ENCODE results near the gene CREBBP. TPM values are rescaled to one million over a fixed set of nuclear protein-coding genes. Genes with fewer than 3 reads are reported as not detected.

The CREBBP gene
- total RNA-seq, 2 donors from 2014 or later, result 35.3 to 57.7 TPM

DNA sequence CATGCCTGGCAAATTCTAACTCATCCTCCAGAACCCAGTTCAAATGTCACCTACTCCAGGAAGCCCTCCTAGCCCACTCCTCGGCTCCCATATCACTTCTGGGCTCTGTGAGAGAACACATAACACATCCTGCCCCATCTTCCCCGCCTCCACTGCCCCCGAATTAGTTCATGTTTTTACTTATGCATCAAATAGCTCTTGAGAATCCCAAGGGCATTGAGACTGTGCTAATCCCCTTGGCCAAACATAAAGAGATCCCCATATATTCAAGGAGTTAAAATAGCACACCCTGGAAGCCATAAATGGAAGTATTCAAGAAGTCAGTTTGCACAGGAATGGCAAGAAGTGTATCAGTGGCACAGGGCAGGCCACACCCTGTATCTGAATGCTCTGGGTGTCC, 2.0 kb upstream of the CREBBP start:
- no peak for TF ChIP-seq POLR2A (IDR thresholded peaks at IDR 0.05)
- TF ChIP-seq, protein P1, sequence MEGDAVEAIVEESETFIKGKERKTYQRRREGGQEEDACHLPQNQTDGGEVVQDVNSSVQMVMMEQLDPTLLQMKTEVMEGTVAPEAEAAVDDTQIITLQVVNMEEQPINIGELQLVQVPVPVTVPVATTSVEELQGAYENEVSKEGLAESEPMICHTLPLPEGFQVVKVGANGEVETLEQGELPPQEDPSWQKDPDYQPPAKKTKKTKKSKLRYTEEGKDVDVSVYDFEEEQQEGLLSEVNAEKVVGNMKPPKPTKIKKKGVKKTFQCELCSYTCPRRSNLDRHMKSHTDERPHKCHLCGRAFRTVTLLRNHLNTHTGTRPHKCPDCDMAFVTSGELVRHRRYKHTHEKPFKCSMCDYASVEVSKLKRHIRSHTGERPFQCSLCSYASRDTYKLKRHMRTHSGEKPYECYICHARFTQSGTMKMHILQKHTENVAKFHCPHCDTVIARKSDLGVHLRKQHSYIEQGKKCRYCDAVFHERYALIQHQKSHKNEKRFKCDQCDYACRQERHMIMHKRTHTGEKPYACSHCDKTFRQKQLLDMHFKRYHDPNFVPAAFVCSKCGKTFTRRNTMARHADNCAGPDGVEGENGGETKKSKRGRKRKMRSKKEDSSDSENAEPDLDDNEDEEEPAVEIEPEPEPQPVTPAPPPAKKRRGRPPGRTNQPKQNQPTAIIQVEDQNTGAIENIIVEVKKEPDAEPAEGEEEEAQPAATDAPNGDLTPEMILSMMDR (IDR thresholded peaks at IDR 0.05), result no peak
- peaks cover 20% of the 10 kb centered on the region for H3K4me1 ChIP-seq
- H3K27ac ChIP-seq, result no peak overlapping the region
- DNase-seq (no peak), ATAC-seq (no peak)
- H3K4me3 ChIP-seq, result no peak overlapping the region
- H3K36me3 ChIP-seq (replicated peaks in 1 of 2; ENCODE audit: insufficient read depth in 1 of 2, low read depth in 2 of 2), result no peaks in the 10 kb centered on the region
- H3K27me3 ChIP-seq, result no peaks in the 10 kb centered on the region
- H3K9me3 ChIP-seq, result no peaks in the 10 kb centered on the region
- intact Hi-C loops (cut with DNase I), result no loop called here
- 90 to 93% methylated on average over 3 of the region's 3 CpGs for WGBS, 2 donors

DNA sequence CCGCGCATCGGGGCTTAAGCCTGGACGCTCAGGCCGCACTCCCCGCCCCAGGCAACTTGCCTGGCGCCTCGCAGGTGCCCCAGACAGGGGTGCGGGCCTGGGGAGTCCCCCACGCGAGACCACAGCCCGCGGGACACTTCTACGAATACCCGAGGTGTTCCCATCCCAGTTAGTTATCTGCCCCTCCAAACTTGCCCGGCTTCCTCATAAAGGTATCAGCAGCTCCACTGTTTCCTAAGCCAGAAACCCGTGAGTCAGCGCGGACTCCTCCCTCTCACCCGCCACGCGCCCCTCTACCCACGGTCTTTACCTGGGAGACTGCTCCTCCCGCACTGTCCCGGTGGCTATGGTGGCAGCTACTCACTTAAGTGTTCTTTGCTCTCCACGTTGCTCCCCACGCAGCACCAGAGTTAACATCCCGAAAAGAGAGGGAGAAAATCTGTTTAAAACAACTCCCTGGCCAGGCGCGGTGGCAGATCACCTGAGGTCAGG, 1.0 kb upstream of the CREBBP start:
- intact Hi-C loops (cut with DNase I), result no loop called here
- Histone ChIP-seq H3K4me1 (peaks cover 30% of the 10 kb centered on the region), H3K27ac (no peak overlapping the region), H3K27me3 (no peaks in the 10 kb centered on the region), H3K9me3 (no peaks in the 10 kb centered on the region), H3K36me3 (replicated peaks in 1 of 2; ENCODE audit: insufficient read depth in 1 of 2, low read depth in 2 of 2) (no peaks in the 10 kb centered on the region), H3K4me3 (no peak overlapping the region)
- ATAC-seq, result no peak
- DNase-seq, result peak in 1 of 4 donors; percentile 19
- TF ChIP-seq POLR2A (IDR thresholded peaks at IDR 0.05), result no peak
- TF ChIP-seq, protein P1 (IDR thresholded peaks at IDR 0.05), result no peak
- 67 to 81% methylated on average over 20 to 30 of the region's 30 CpGs for WGBS, 2 donors

- H3K36me3 ChIP-seq (replicated peaks in 1 of 2; ENCODE audit: insufficient read depth in 1 of 2, low read depth in 2 of 2), result no peaks in the 10 kb centered on the region
- H3K4me1 ChIP-seq, result peaks cover 43% of the 10 kb centered on the region
- 1% methylated on average over 74 of the region's 117 CpGs; no CpG with 5 or more reads in 1 of the 2 donors for WGBS, 2 donors
- H3K27ac ChIP-seq, result peak overlapping the region; percentile 78 to 94 (median 82)
- TF ChIP-seq, protein P1 (IDR thresholded peaks at IDR 0.05), result peak in 4 of 7 experiments; percentile 10 to 50 (median 38)
- TF ChIP-seq POLR2A (IDR thresholded peaks at IDR 0.05), result no peak
- intact Hi-C loops (cut with DNase I), result loop anchor here (10.0 kb wide), 3 partner anchors 95 to 185 kb away; no protein-coding TSS in a partner anchor
- H3K9me3 ChIP-seq, result no peaks in the 10 kb centered on the region
- H3K4me3 ChIP-seq, result peak overlapping the region; percentile 31 to 52
- no peaks in the 10 kb centered on the region for H3K27me3 ChIP-seq
- ATAC-seq (peak; percentile 81), DNase-seq (peak; percentile 78 to 85 (median 82))
These were observed 487 bp downstream of the CREBBP start for GRCh38 chr16:3879887-3880564.

DNA sequence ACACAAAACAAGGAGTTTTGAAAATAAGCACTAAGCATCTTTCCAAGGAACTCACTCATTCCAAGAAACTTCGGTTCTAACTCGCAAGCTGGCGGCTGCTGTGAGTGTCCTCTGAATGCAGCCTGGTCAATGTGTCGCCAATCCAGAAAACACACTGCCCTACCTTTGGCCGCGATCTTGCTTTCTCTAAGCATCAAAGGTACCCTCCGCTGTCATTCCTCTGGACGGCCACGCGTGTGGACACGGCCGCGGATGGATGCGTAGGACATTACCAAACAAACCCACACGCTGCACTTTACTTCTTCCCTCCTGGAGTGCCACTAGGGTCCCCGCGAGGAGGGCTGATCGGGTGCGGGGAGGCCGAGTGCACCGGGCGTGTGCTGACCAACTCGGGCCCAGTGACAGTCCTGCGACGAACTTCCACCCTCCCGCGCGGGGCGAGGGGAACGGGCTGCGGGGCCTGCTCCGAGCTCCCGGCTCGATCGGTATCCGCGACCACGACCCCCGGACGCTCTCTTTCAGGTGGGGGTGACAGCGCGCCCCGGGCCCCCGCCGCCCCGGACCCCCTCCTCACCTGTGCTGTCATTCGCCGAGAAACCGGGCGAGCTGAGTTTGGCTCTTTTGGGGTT, 1.1 kb downstream of the CREBBP start:
- H3K9me3 ChIP-seq, result no peaks in the 10 kb centered on the region
- TF ChIP-seq, protein P1 (IDR thresholded peaks at IDR 0.05), result no peak
- no peak for TF ChIP-seq POLR2A (IDR thresholded peaks at IDR 0.05)
- intact Hi-C loops (cut with DNase I), result loop anchor here (10.0 kb wide), 3 partner anchors 95 to 185 kb away; no protein-coding TSS in a partner anchor
- peak overlapping the region; percentile 45 to 94 (median 67) for H3K27ac ChIP-seq
- no peaks in the 10 kb centered on the region for H3K36me3 ChIP-seq (replicated peaks in 1 of 2; ENCODE audit: insufficient read depth in 1 of 2, low read depth in 2 of 2)
- H3K27me3 ChIP-seq, result no peaks in the 10 kb centered on the region
- H3K4me3 ChIP-seq, result peak overlapping the region; percentile 31 to 52
- ATAC-seq (peak; percentile 13), DNase-seq (peak in 3 of 4 donors; percentile 22 to 40 (median 35))
- 1% methylated on average over 23 to 43 of the region's 50 CpGs for WGBS, 2 donors
- H3K4me1 ChIP-seq, result peaks cover 49% of the 10 kb centered on the region
